GM06990 (cell line): ENCODE measurements around the gene PDZRN4.

Experiments
- DNase-seq: peaks from one replicate; pipeline ENCODE4 v3.0.0-alpha.2; 2011; ENCODE audit not compliant: insufficient read length; ENCODE audit errors: extremely low read depth
- H3K27me3 ChIP-seq: replicated peaks from 2 replicates; pipeline ENCODE4 v1.6.0; 2011; ENCODE audit warnings: low read length; ENCODE audit not compliant: control insufficient read depth, insufficient read depth
- H3K36me3 ChIP-seq: 2 replicates; pipeline ENCODE4 v1.5.1; 2011; ENCODE audit warnings: low read length; ENCODE audit not compliant: control insufficient read depth, insufficient read depth
- H3K4me3 ChIP-seq: replicated peaks from 2 replicates; pipeline ENCODE4 v1.5.1; 2011; ENCODE audit warnings: low read depth, mild to moderate bottlenecking, control low read depth, low read length
- CTCF ChIP-seq: IDR thresholded peaks from 2 replicates; pipeline ENCODE4 v1.5.1; 2011; ENCODE audit warnings: low read length, control low read depth, mild to moderate bottlenecking, inconsistent platforms; ENCODE audit not compliant: insufficient read depth, poor library complexity, severe bottlenecking

Gene PDZRN4

GRCh38 chr12:41206298-41206697 is 18.2 kb downstream of the PDZRN4 start:
- H3K36me3 ChIP-seq: no peaks in the 10 kb centered on the region
- DNase-seq: no peak
- no peak overlapping the region for H3K4me3 ChIP-seq
- no peaks in the 10 kb centered on the region for H3K27me3 ChIP-seq
- no peak for TF ChIP-seq CTCF

GRCh38 chr12:41211448-41211847 is 23.3 kb downstream of the PDZRN4 start:
- Histone ChIP-seq H3K36me3 (no peaks in the 10 kb centered on the region), H3K27me3 (no peaks in the 10 kb centered on the region), H3K4me3 (no peak overlapping the region)
- TF ChIP-seq CTCF: no peak
- DNase-seq: no peak

- H3K4me3 ChIP-seq: no peak overlapping the region
- DNase-seq: no peak
- H3K36me3 ChIP-seq: no peaks in the 10 kb centered on the region
- no peak for TF ChIP-seq CTCF
- H3K27me3 ChIP-seq: no peaks in the 10 kb centered on the region
Observed at GRCh38 chr12:41212625-41213024, 24.5 kb downstream of the PDZRN4 start.

GRCh38 chr12:41213107-41213506 is 25.0 kb downstream of the PDZRN4 start:
- TF ChIP-seq CTCF: no peak
- no peaks in the 10 kb centered on the region for H3K36me3 ChIP-seq
- DNase-seq: no peak
- H3K4me3 ChIP-seq: no peak overlapping the region
- no peaks in the 10 kb centered on the region for H3K27me3 ChIP-seq

GRCh38 chr12:41213648-41214047 is 25.5 kb downstream of the PDZRN4 start:
- Histone ChIP-seq H3K36me3 (no peaks in the 10 kb centered on the region), H3K27me3 (no peaks in the 10 kb centered on the region), H3K4me3 (no peak overlapping the region)
- no peak for DNase-seq
- no peak for TF ChIP-seq CTCF

- no peak overlapping the region for H3K4me3 ChIP-seq
Observed at GRCh38 chr12:41217727-41218126, 29.6 kb downstream of the PDZRN4 start.

More at GRCh38 chr12:41217727-41218126, 29.6 kb downstream of the PDZRN4 start:
- Histone ChIP-seq H3K36me3 (no peaks in the 10 kb centered on the region), H3K27me3 (no peaks in the 10 kb centered on the region)
- no peak for DNase-seq
- TF ChIP-seq CTCF: no peak
